C1 segment of cervical spinal cord (tissue), 14 donors: Measurements from ENCODE around the gene GABRA6.
"Not testable (repeated sequence)": the region's sequence is repeated elsewhere in the genome, so short reads cannot be mapped to it uniquely, and the experiment has no call there.

Source experiments
- DNase-seq, 14 donors: peaks; one replicate each; lab custom pipeline; 2025; lab: John Stamatoyannopoulos, UW

The GABRA6 gene

DNA sequence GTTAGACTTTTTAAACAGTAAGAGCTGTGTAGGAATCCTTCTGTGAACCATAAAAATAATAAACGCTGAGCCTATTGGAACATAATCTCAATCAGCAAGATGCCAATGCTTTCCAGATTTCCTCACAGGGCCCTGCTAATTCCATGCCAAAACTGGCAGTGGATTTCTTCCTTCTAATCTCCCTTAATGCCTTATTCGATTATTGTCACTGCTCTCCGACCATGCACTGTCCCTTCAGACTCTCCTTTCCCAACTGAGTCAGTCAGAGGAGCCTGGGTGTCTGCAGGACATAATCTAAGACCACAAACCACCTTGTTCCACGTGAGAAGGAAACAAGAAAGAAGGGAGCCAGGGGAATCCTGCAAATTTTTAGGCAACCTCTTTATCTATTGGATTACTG is at the start of gene GABRA6:
TSS of gene GABRA6 (plus strand) at position 261 of the 400 bp plus-strand sequence. CDS start 269 bp downstream, outside the sequence.
- peak in 1 of 14 donors; percentile 91 for DNase-seq

DNA sequence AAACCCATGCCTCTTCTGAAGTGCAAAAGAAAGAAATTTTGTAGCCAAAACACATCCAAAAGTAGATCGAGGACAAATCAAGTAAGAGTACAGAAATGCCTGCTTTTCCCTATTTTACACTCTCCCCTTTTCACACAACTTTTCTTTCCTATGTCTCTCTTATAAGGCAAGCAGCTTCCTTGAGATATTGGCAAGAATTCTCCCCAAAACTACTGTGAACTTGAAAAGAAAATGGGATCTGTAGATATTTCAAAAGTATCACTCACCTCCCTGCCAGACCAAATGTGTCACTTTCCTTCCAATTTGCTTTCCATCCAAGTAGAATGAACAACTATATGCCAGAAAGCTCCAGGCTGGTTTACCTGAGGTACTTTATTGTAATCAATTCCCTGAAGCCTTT is 47.9 kb upstream of the GABRA6 start:
- DNase-seq: no peak

DNA sequence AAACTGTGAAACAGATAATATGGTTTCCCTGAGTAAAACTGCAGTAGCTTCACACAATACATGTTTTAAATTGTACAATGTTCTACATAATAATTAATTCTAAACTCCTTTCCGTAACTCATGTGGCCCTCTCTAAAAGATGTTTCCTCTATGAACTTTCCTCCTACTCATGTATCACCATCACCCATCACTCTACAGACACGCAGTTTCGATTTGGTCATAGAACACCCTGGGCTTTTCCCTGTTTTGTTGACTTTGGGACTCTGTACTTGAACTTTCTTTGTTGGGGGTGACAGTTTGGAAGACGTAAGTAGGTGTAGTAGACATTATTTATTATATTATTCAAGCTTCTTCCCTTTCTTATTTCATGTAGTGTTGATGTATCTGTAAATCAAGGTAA is 44.1 kb upstream of the GABRA6 start:
- no peak for DNase-seq

DNA sequence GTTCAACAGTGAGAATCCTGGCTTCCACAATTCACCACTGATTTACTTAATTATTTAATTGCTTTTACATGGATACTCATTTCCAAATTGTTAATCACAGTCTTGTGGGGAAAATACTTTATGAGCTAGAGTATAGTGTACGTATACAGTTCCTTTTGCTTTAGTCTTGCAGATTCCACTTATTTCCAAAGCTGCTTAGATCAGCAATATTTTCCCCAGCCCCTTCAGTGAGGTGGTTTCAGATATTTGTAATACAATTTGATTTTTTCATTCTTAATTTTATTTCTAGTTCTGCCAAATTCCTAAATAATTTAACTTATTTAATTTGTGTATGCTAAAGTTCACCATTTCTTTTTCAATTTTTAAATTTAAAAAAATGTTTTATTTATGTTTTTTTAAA is 40.3 kb upstream of the GABRA6 start:
- DNase-seq: no peak

DNA sequence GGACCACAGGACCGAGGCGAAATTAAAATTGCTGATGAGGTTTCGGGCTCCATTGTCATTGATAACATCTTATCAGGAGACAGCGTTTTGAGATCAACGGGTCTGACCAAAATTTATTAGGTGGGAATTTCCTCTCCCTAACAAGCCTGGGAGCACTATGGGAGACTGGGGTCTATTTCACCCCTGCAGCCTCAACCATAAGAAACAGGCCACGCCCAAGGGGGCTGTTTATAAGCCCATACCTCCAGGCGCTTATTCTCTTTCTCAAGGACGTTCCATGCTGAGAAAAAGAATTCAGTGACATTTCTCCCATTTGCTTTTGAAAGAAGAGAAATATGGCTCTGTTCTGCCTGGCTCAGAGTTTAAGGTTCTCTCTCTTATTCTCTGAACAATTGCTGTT is 33.6 kb upstream of the GABRA6 start:
- not testable (repeated sequence) for DNase-seq

DNA sequence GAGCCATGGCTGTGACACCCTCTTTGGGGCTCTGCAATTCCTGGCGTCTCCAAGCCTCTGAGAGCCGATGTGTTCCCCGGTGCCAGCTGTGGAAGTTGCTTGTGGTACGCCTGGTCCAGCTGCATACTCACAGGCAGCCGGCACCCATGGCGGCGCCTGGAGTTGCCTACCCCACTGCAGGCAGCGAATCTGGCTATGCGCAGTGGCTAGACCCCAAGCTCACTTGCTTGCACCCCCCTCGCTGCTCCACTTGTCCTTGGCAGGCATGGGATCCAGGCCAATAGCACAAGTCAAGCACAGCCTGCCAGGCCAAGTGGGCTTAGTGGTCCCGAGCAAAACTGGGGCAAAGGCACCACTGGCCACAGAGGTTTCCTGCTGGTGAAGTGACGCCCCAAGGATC is 24.7 kb upstream of the GABRA6 start:
- DNase-seq: no peak

DNA sequence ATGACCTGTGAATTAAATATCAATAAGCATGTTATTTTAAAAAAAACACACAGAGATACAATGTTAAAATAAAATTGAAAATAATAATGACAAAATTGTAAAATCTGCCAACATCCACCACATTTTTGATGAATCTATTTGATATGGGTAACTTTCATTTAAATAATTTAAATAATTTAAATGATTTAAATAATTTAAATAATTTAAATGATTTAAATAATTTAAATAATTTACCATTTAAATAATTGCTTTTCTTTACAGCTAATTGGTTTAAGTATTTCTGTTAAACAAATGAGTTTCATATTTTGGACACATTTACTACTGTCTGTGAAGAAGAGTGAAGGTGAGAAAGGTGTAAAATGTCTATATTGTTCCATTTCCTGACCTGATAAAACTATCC is 22.1 kb upstream of the GABRA6 start:
- no peak for DNase-seq

DNA sequence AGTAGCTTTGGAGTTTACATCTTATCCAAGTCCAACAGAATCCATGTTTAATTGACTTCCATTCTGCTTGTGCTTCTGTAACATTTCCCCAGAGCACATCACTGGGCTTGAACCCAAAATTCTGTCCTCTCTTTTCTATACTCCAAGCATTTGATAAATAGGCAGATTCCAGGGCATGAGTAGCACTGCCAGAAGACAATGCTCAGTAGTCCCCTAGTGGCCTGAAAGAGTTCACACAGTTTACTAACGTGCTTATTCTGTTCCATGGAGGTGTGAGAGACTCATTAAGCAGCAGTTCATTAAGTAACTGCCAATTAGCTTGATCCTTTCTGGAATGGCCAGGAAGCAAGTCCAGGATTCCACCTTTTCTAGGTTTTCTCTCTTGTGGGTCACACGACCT is 9.4 kb upstream of the GABRA6 start:
- DNase-seq: no peak

DNA sequence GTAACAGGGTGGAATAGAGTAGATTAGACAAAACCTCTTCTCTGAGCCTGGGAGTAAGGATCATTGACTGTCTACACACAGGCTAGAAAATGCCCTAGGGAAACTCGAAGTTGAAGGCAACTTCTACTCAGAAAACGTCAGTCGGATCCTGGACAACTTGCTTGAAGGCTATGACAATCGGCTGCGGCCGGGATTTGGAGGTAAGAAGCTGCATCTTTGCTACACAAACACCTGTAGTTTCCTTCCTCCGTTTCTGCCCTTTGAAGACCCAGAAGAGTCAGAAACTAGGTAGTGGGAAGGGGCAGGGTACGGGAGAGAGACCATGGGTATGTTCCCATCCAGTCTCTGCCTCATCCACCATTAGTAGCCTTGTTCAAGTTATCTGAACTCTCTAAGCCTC is 628 bp downstream of the GABRA6 start:
- DNase-seq: peak in 1 of 14 donors; percentile 71

DNA sequence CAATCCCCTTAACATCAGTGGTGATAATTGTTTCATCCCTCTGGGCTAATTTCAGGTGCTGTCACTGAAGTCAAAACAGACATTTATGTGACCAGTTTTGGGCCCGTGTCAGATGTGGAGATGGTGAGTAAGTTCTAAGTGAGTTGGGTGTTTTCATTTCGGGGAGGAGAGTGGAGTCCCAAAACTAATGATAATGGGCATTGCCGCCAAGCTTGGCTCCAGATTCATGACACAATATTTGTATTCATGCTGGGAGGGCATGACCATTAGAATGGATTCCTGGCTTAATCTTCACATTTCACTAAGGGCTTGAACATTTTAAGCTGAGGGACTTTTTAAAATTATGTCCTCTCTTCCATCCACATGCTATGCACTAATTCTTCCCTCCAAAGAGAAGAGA is 1.4 kb downstream of the GABRA6 start:
- peak in 1 of 14 donors; percentile 71 for DNase-seq

DNA sequence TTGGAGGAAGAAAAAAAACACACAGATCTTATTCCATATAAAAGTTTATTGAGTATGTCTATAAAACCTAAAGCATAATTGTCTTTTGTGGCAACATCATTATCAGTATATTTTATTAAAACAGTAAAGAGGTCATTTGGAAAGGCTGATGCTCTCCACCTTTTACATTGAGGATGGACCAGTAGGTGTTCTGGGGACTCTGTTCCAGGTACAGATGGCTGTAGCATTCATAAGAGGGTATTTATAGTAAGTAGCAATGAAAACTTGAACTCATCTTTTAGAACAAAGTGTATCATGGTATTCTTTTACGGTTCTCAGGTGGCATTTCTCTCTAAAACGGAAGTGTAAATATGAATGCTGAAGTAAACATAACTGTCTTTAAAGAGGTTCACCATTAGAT is 1.8 kb downstream of the GABRA6 start:
- peak in 1 of 14 donors; percentile 74 for DNase-seq

DNA sequence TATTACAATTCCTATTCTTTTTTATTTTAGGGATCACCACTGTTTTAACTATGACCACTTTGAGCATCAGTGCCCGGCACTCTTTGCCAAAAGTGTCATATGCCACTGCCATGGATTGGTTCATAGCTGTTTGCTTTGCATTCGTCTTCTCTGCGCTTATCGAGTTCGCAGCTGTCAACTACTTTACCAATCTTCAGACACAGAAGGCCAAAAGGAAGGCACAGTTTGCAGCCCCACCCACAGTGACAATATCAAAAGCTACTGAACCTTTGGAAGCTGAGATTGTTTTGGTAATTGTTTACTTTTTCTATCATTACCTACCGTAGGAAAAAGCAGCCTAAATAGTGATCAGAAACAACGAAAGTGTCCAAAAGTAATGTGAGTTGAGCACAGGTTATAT is 6.4 kb downstream of the GABRA6 start:
- peak in 1 of 14 donors; percentile 55 for DNase-seq

DNA sequence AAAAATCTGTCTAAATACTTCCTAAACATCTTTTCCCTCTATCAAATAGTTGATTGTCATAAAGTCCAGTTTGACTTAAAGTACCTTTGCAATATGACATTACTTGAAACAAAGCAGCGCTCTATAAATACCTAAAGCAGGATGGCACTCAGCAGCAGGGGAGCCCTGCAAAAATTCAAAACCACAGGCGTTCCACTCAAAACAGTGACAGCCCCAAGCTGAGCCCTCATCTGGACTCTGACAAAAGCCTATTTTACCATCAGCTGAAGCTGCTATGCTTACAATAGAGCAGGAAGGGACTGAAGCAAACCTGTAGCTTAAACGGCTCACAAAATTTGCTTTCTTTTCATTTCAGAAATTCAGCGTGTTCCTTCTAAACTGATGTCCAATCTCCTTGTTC is 11.5 kb downstream of the GABRA6 start:
- peak in 1 of 14 donors; percentile 95 for DNase-seq

DNA sequence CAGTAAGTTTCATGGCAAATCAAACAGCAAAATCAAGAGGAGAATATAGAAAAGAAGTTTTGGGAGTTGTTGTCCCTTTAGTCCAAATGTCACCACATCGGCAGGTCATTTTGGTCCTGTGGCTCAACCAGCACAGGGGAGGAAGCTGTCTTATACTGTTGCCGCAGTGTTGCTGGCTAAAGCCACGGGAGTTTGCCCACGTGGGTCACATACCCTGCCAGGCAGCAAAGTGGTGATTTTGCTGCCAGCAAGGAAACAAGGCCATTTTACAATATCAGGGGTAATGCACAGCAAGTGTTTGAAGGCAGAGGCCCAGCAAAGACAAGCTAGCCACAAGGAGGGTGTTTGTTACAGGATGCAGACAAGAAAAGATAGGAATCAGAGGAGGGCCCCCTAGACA is 14.5 kb downstream of the GABRA6 start:
- DNase-seq: peak in 2 of 14 donors; percentile 42 to 95

DNA sequence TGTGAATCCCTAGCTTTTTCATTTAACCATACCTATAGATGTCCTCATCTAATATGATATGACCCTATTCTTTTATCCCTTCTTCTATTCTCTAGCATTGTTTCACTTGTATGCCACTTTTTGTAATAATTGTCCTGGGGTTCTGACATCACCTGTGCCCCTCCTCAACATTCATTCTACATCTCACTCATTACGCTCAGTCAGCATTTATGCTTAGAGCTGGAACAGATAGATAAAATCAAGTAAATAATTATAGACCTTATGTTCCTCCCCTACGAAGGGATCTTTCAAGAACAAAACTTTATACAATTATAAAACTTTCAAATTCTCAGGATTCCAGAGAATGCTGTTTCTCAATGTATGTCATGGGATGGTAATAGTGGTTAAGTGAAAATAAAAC is 18.0 kb downstream of the GABRA6 start:
- DNase-seq: no peak

DNA sequence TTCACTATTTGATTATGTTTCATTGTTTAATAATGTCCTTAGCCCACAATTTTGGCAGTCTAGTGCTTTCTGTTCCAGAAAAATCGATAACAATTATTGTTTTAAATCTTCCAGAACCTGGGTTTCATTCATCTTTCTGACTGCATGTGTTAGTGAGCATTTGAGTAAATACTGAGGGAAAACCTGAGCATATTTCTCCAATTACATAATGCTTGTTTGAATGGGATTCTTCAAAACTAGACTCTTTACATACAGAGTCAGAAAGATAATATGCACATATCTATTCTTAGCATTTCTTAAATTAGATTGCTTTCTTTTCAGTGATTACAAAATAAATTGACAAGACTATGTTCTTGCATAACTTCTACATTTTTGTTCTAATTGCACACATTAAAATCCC is 21.9 kb downstream of the GABRA6 start:
- DNase-seq: no peak

DNA sequence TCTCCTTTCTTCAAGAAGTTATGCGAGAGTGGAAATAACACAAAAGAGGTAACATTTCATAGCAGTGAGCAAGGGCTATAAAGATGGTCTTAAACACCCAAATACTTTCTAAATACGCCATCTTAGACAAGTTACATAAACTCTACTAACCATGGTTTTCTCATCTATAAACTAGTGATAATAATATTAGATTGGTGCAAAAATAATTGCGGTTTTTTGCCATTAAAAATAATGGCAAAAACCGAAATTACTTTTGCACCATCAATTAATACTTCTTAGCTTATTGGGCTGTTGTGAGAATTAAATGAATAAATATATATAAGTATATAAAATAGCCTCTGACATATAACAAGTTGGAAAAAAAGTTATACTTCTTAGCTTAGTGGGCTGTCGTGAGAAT is 23.7 kb downstream of the GABRA6 start:
- DNase-seq: no peak

DNA sequence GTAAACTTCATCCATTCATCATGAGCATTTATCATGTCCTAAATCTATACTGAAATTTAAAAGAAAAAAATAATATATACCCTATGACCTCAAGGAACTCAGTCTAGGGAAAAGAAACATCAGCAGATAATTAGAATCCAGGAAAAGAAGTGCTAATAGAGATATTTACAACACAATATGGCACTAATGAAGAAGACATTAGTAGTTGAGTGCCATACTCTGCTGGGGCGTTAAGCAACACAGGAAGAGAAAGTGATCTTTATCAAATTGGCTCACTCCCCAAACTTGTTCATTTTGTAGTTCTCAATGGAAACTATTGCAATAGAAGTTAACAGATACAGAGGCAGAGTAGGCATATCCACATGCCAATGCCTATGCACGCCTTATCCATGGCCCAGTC is 27.5 kb downstream of the GABRA6 start:
- no peak for DNase-seq

DNA sequence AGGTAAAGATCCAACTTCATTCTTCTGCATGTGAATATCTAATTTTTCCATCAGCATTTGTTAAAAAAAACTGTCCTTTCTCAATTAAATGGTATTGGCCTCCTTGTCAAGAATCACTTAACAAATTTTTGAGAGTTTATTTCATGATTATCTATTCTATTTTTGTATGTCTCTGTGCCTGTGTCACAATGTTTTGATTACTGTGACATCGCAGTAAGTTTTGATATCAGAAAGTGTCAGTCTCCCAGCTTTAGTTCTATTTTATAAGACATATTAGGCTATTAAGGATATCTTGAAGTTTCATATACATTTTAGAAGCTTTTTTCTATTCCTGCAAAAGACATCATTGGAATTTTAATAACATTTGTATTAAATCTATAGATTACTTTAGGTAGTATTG is 33.6 kb downstream of the GABRA6 start:
- no peak for DNase-seq

DNA sequence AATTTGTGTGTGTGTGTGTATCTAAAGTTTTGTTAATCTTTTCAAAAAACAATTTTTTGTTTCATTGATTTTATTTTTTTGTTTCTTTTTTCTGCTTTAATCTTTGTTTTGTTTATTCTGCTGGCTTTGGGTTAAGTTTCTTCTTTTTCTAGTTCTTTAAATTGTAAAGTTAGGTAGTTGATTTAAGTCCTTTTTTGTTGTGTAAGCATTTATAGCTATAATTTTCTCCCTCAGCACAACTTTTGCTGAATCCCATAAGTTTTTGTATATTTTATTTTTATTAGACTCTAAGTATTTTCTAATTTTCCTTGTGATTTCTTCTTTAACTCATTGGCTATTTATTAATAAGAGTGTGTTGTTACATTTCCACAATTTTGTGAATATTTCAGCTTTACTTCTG is 34.9 kb downstream of the GABRA6 start:
- no peak for DNase-seq

DNA sequence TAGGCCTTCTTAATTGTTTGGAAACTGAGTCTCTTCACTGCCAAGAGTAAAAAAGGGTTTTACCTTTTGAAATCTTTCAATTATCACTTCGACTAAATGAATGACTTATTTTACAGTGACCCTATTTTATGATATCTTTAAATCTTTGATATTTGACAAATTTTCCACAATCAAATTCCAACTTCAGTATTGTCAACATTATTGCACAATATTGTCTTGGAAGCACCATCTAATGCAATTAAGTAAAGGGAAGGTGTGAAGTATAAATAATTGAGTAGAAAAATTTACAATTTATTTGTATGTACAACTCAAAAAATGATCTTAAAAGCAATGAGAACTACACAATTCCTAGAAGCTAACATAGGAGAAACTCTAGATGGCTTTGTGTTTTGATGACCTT is 49.2 kb downstream of the GABRA6 start:
- DNase-seq: no peak

DNA sequence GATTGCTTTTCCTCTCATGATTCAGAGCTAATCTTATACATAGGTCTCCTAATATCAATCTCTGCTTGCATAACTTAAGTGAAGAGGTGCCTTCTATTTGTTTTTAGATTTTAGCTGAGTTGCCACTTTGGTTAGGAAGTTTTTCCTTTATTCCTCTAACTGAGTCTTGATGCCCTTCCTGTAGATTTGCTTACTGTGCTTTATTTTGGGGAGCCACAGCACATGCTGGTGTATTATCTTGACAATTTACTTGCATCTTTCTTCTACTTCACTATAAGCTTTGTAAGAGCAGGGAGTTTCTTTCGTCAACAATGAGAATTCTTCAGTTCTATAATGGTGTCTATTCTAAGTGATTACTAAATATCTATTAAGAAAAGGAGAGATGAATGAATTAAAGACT is 54.9 kb downstream of the GABRA6 start:
- no peak for DNase-seq

DNA sequence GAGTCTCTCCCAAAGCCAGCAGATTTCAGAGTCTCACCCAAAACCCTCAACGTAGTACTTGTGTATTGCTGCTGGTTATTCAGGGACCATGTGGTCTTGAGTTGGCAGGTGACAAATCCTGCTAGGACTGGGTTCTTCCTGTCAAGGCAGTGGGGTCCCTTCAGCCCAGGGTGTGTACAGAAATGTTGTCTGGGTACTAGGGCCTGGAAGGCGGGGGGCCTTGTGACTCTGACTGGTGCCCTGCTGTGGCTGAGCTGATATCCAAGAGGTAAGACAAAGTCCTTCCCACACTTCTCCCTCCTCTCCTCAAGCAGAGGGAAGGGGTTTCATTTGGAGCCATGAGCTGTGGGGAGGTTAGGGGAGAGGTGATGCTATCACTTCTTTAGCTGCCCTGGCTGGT is 58.8 kb downstream of the GABRA6 start:
- DNase-seq: no peak

DNA sequence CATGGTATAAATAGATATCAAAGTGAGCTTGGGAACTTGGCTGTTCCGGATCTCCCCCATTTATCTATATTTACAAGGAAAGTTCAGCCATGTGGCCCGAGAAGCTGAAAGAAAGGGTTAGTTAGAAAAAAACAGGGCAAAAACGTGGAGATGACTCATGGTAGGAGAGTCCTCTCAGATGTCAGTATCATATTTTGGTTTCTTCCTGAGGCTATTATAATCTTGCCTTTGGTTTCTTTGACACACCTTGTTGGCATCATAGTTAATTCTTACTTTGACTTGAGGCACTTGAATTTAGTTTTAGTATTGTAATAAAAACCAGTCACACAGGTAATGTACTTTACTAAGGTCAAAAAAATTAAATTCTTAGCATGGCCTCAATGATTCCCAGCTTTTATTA is 59.9 kb downstream of the GABRA6 start:
- DNase-seq: no peak

DNA sequence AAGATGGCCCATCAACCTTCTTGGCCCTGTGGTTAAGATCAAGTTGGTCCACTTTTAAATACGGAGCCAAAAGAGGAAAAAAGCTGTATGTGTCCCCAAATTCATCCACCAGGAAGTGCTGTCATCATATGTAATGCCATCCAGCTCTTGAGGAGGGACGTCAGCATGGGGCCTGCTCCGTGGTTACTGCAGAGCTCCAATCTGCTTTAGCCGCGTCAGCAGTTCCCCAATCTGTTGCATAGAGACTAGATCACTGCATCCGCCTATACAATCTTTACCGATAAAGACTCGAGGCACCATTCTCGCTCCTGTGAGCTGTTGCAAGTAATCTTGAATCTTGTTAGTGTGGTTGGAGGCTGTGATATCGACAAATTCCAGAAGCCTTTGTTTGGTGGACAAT is 65.7 kb downstream of the GABRA6 start:
- no peak for DNase-seq
